ENCODE data around the gene PHETA1.

- TF ChIP-seq, protein P1, sequence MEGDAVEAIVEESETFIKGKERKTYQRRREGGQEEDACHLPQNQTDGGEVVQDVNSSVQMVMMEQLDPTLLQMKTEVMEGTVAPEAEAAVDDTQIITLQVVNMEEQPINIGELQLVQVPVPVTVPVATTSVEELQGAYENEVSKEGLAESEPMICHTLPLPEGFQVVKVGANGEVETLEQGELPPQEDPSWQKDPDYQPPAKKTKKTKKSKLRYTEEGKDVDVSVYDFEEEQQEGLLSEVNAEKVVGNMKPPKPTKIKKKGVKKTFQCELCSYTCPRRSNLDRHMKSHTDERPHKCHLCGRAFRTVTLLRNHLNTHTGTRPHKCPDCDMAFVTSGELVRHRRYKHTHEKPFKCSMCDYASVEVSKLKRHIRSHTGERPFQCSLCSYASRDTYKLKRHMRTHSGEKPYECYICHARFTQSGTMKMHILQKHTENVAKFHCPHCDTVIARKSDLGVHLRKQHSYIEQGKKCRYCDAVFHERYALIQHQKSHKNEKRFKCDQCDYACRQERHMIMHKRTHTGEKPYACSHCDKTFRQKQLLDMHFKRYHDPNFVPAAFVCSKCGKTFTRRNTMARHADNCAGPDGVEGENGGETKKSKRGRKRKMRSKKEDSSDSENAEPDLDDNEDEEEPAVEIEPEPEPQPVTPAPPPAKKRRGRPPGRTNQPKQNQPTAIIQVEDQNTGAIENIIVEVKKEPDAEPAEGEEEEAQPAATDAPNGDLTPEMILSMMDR (IDR thresholded peaks at IDR 0.05 in 2 of 3, conservative IDR thresholded peaks at IDR 0.05 in 1 of 3; ENCODE audit: control insufficient read depth in 2 of 3, extremely low read depth in 1 of 3, insufficient read depth in 1 of 3, low read depth in 3 of 3, low read length in 3 of 3), result no peak
- TF ChIP-seq SRF (IDR thresholded peaks at IDR 0.05; ENCODE audit: low read depth in 2 of 2, low read length in 2 of 2), result no peak
- no peak for TF ChIP-seq RFX5 (IDR thresholded peaks at IDR 0.05; ENCODE audit: low read depth, low read length)
- no peak for TF ChIP-seq SMARCA5 (IDR thresholded peaks at IDR 0.05)
- TF ChIP-seq CREM (IDR thresholded peaks at IDR 0.05; ENCODE audit: low read depth), result no peak
- TF ChIP-seq, protein P2, sequence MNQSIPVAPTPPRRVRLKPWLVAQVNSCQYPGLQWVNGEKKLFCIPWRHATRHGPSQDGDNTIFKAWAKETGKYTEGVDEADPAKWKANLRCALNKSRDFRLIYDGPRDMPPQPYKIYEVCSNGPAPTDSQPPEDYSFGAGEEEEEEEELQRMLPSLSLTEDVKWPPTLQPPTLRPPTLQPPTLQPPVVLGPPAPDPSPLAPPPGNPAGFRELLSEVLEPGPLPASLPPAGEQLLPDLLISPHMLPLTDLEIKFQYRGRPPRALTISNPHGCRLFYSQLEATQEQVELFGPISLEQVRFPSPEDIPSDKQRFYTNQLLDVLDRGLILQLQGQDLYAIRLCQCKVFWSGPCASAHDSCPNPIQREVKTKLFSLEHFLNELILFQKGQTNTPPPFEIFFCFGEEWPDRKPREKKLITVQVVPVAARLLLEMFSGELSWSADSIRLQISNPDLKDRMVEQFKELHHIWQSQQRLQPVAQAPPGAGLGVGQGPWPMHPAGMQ (IDR thresholded peaks at IDR 0.05; ENCODE audit: borderline replicate concordance), result no peak
- no peak for TF ChIP-seq MEF2A (IDR thresholded peaks at IDR 0.05; ENCODE audit: insufficient read depth, low read depth, low read length)
- no peak for TF ChIP-seq TBL1XR1 (IDR thresholded peaks at IDR 0.05; ENCODE audit: low read depth, low read length)
- TF ChIP-seq, protein P3, sequence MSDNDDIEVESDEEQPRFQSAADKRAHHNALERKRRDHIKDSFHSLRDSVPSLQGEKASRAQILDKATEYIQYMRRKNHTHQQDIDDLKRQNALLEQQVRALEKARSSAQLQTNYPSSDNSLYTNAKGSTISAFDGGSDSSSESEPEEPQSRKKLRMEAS (IDR thresholded peaks at IDR 0.05; ENCODE audit: low read depth, low read length), result no peak
- no peak for TF ChIP-seq POLR2A (IDR thresholded peaks at IDR 0.05; ENCODE audit: low read depth, low read length)
- TF ChIP-seq FOXM1 (IDR thresholded peaks at IDR 0.05; ENCODE audit: low read depth, low read length), result no peak
Observed at GRCh38 chr12:111361073-111361716, 7.7 kb downstream of the PHETA1 start.

Measured in GM12878 (cell line).